Epithelial cell of proximal tubule (primary cell): ENCODE measurements around the gene ASTN1. TPM values are rescaled to one million over a fixed set of nuclear protein-coding genes. Genes with fewer than 3 reads are reported as not detected.

Experiments
- DNase-seq: peaks from one replicate; pipeline ENCODE4 v3.0.0-alpha.2; 2011; ENCODE audit warnings: low read depth
- H3K4me3 ChIP-seq: 2 replicates; pipeline ENCODE4 v1.5.1; 2011; ENCODE audit warnings: low read depth, mild to moderate bottlenecking, low read length
- total RNA-seq: library from RNA; depleted of rRNA; stranded (reverse); fragments of >200 nt; gene quantifications from 2 replicates; pipeline ENCODE4 v1.2.3, GENCODE V29; 2015
- TF ChIP-seq, protein P1 (sequence below): conservative IDR thresholded peaks from 2 replicates; pipeline ENCODE4 v1.5.1; 2012; ENCODE audit warnings: low read depth, mild to moderate bottlenecking, low read length

Gene ASTN1
- total RNA-seq, 1 donor from 2014 or later, result 0.23 TPM

DNA sequence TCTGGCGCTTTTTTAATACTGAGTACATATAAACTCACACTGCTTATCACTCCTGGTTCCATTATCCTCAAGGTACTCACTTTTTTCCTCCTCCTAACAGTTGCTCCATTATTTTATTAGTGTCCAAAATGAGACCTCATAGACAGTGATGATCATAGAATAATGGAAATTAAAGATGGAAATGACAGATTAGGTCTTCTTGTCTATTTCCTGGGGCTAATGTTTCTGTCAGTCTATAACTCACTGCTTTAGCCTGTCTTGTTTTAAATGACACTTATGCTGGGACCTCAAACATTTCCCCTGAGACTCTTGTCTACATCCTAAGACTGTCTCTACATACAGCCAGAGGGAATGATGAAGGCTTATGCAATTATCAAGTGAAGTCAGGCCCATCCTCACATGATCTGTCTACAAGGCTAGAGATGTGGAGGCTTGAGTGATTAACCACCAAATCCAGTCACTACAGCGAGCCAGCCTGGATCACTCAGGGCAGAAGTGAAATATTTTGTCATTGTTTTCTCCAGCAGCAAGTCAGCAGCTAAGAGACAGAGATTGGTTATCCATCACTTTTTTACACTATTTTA, 152.1 kb downstream of the ASTN1 start:
- no peak for DNase-seq
- TF ChIP-seq, protein P1, sequence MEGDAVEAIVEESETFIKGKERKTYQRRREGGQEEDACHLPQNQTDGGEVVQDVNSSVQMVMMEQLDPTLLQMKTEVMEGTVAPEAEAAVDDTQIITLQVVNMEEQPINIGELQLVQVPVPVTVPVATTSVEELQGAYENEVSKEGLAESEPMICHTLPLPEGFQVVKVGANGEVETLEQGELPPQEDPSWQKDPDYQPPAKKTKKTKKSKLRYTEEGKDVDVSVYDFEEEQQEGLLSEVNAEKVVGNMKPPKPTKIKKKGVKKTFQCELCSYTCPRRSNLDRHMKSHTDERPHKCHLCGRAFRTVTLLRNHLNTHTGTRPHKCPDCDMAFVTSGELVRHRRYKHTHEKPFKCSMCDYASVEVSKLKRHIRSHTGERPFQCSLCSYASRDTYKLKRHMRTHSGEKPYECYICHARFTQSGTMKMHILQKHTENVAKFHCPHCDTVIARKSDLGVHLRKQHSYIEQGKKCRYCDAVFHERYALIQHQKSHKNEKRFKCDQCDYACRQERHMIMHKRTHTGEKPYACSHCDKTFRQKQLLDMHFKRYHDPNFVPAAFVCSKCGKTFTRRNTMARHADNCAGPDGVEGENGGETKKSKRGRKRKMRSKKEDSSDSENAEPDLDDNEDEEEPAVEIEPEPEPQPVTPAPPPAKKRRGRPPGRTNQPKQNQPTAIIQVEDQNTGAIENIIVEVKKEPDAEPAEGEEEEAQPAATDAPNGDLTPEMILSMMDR, result no peak
- H3K4me3 ChIP-seq, result no peak overlapping the region

DNA sequence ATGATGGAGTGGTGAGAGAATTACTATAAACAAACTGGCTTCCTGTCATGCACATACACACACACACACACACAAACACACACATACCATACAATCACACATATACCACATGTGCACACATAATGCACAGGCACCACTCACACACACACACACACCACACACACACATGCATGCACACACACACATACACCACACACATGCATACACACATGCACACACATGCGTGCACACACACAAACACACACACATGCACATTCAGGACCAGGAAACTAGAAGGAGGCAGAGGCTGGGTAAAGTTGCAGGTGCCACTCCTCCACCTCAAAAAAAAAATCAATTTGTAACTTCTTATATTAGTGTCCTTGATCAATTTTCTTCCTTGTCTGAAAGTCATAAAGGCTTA, 153.0 kb downstream of the ASTN1 start:
- DNase-seq, result no peak
- TF ChIP-seq, protein P1, result no peak
- H3K4me3 ChIP-seq, result no peak overlapping the region

- no peak overlapping the region for H3K4me3 ChIP-seq
- TF ChIP-seq, protein P1, result no peak
- no peak for DNase-seq
Measured at GRCh38 chr1:177010211-177010825, 154.2 kb downstream of the ASTN1 start.

GRCh38 chr1:177008653-177009052, 155.9 kb downstream of the ASTN1 start:
- TF ChIP-seq, protein P1, result no peak
- H3K4me3 ChIP-seq, result no peak overlapping the region
- DNase-seq, result no peak

DNA sequence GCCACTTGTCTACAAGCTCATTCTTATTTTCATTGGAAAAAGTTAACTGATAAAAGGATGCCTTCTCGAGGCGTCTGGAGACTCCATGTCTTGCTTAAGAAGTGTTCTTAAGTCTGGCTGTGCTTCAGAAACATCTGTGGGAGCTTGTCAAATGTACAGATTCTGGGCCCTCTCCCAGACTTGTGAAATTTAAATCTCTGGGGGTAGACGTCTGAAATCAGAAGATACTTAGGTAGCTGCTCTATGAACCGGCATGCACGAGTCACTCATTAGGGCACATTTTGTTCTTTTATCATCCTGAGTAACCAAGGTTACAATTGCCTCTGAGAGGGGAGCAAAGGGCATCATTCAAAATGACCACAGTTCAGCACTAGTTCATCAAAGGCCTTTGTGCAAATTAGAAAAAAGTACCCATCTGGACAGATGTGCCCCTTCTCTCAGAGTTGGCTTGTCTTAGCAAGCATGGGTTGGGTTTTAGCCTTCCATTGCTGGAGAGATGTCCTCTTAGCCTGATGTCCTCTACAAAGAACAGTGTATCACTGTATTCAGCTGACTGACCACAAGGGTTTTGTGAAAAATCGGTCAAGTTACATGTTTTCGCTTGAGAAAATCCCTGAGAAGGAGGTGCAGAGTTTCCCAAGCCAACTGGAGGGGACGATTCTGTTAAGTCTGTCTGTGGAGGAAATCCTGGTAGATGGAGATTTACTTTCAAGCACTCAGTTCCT, 156.9 kb downstream of the ASTN1 start:
- H3K4me3 ChIP-seq, result no peak overlapping the region

GRCh38 chr1:177002891-177003290, 161.6 kb downstream of the ASTN1 start:
- TF ChIP-seq, protein P1, result no peak
- no peak for DNase-seq
- H3K4me3 ChIP-seq, result no peak overlapping the region

More for the DNA sequence above, 156.9 kb downstream of the ASTN1 start:
- TF ChIP-seq, protein P1, result no peak
- no peak for DNase-seq
